ENCODE data around the gene FGFR2. TPM values are rescaled to one million over a fixed set of nuclear protein-coding genes. Genes with fewer than 3 reads are reported as not detected.

The FGFR2 gene
- total RNA-seq, 1 donor from 2014 or later: 8.0 TPM

DNA sequence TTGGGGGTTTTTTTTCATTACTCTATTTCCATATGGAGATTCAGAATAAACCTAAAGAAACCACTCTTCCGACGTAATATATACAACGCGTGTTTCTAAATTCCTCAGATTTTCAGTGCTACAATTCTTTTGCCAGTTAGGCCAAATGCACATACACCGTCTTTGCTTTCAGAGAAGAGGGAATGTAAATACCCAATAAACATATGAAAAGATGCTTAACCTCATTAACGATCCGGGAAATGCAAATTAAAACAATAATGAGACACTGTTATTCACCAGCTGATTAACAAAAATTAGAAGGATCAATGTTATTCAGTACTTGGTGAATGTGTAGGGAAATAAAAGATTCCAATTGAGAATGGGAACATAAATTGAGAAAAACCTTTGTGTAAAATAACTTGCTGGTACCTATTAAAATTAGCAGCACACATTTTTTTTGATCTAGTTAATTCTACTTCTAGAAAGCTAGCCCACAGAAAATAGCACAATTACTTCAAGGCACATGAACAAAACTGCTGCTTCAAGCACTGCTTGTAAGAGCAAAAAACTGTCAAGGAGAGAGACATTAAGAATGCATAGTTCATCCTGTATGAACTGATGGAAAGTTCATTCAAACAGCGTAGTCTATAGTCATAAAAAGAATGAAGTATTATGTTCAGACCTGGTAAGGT is 56.7 kb downstream of the FGFR2 start:
- DNase-seq (ENCODE audit: extremely low spot score, unreplicated experiment): no peak
- H3K27ac Mint-ChIP-seq (ENCODE audit: unreplicated experiment): no peak overlapping the region
- no peaks in the 10 kb centered on the region for H3K27me3 Mint-ChIP-seq (ENCODE audit: unreplicated experiment)
- no peaks in the 10 kb centered on the region for H3K9me3 Mint-ChIP-seq (ENCODE audit: unreplicated experiment)
- H3K4me3 Mint-ChIP-seq (ENCODE audit: unreplicated experiment): no peak overlapping the region
- H3K36me3 Mint-ChIP-seq (ENCODE audit: unreplicated experiment): peaks cover 9% of the 10 kb centered on the region
- TF ChIP-seq, protein P1, sequence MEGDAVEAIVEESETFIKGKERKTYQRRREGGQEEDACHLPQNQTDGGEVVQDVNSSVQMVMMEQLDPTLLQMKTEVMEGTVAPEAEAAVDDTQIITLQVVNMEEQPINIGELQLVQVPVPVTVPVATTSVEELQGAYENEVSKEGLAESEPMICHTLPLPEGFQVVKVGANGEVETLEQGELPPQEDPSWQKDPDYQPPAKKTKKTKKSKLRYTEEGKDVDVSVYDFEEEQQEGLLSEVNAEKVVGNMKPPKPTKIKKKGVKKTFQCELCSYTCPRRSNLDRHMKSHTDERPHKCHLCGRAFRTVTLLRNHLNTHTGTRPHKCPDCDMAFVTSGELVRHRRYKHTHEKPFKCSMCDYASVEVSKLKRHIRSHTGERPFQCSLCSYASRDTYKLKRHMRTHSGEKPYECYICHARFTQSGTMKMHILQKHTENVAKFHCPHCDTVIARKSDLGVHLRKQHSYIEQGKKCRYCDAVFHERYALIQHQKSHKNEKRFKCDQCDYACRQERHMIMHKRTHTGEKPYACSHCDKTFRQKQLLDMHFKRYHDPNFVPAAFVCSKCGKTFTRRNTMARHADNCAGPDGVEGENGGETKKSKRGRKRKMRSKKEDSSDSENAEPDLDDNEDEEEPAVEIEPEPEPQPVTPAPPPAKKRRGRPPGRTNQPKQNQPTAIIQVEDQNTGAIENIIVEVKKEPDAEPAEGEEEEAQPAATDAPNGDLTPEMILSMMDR (IDR thresholded peaks at IDR 0.05): no peak
- H3K4me1 Mint-ChIP-seq (ENCODE audit: unreplicated experiment): peaks cover 4% of the 10 kb centered on the region

DNA sequence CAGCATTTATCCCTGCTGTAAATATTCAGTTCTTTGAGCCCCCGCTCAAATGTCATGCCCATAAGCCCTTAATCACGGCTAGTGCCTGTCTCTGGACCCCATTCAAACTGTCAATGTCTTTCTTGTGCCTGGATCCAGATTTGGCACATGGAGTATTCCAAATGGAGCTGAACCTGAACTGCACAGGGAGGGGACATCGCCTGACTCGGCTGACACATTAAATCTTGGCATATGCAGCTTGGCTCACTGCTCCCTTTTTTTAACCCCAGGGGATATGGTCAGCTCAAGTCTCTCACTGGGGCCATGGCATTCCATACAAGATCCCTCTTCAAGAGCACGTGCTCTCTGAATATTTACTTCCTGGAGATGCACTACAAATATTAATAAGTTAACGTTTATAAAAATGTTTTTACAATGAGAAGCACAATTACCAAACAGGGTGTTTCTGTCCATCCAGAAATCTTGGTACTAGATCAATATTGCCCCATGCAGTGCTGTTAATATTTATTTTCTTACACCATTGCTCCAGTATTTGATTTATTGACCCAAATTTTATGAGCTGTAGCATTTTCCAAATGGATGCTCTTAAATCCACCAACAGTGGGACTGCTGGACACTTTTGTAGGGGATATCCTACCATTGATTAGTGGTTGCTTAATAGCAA is 57.4 kb downstream of the FGFR2 start:
- TF ChIP-seq, protein P1 (IDR thresholded peaks at IDR 0.05): no peak
- peaks cover 4% of the 10 kb centered on the region for H3K4me1 Mint-ChIP-seq (ENCODE audit: unreplicated experiment)
- no peak overlapping the region for H3K4me3 Mint-ChIP-seq (ENCODE audit: unreplicated experiment)
- H3K36me3 Mint-ChIP-seq (ENCODE audit: unreplicated experiment): peaks cover 9% of the 10 kb centered on the region
- H3K27me3 Mint-ChIP-seq (ENCODE audit: unreplicated experiment): no peaks in the 10 kb centered on the region
- no peak for DNase-seq (ENCODE audit: extremely low spot score, unreplicated experiment)
- no peak overlapping the region for H3K27ac Mint-ChIP-seq (ENCODE audit: unreplicated experiment)
- no peaks in the 10 kb centered on the region for H3K9me3 Mint-ChIP-seq (ENCODE audit: unreplicated experiment)

DNA sequence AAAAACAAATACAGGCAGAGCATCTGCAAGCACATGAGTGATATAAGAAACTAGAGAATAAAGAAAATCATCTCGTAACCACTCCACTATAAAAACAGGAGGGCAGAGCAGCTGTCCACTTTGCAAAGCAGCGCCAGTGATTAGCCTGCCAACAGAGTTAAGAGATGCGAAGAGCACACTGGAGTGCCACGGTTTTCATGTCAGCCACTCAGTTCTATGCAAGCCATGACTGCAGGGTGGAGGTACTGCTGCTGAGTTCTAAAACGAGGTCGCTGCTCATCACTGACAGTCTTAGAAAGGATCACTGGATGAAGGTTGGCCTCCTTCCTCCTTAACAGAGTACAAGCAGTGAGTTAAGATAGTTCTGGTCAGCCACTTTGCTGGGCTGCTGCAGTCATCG is 58.5 kb downstream of the FGFR2 start:
- no peaks in the 10 kb centered on the region for H3K27me3 Mint-ChIP-seq (ENCODE audit: unreplicated experiment)
- H3K27ac Mint-ChIP-seq (ENCODE audit: unreplicated experiment): no peak overlapping the region
- H3K4me1 Mint-ChIP-seq (ENCODE audit: unreplicated experiment): peaks cover 4% of the 10 kb centered on the region
- H3K36me3 Mint-ChIP-seq (ENCODE audit: unreplicated experiment): peaks cover 6% of the 10 kb centered on the region
- no peak for DNase-seq (ENCODE audit: extremely low spot score, unreplicated experiment)
- no peak overlapping the region for H3K4me3 Mint-ChIP-seq (ENCODE audit: unreplicated experiment)
- TF ChIP-seq, protein P1 (IDR thresholded peaks at IDR 0.05): no peak
- H3K9me3 Mint-ChIP-seq (ENCODE audit: unreplicated experiment): peaks cover 2% of the 10 kb centered on the region

DNA sequence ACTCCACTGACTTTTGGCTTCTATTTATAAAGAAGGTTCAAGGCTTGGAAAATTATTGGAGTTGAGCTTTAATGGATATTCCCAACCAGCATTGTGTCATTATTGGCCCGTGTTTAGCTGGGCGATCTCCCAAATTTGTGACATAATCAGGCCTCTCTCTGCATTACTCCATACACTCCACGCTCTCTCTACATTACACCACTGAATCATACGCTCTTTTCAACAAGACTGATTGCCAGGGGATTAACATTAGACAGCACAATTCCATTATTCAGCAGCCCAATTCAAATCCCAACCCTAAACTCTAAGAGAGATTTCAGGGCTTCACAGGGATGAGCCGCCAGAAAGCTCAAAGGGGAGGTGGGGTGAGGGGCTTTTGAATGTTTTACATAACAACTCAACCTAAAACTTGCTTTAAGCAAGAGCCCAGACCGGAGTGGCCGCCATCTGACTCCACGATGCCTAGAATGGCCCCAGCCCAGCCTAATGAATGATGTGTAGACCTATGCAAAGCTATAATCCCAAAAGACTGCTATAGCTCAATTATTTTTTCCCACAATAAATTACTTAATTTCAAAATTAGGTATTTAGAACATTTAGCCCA is 61.8 kb downstream of the FGFR2 start:
- TF ChIP-seq, protein P1 (IDR thresholded peaks at IDR 0.05): no peak
- DNase-seq (ENCODE audit: extremely low spot score, unreplicated experiment): no peak
- Mint-ChIP-seq H3K27me3 (ENCODE audit: unreplicated experiment) (no peaks in the 10 kb centered on the region), H3K9me3 (ENCODE audit: unreplicated experiment) (peaks cover 3% of the 10 kb centered on the region), H3K4me1 (ENCODE audit: unreplicated experiment) (no peaks in the 10 kb centered on the region), H3K27ac (ENCODE audit: unreplicated experiment) (no peak overlapping the region), H3K4me3 (ENCODE audit: unreplicated experiment) (no peak overlapping the region), H3K36me3 (ENCODE audit: unreplicated experiment) (peaks cover 3% of the 10 kb centered on the region)

DNA sequence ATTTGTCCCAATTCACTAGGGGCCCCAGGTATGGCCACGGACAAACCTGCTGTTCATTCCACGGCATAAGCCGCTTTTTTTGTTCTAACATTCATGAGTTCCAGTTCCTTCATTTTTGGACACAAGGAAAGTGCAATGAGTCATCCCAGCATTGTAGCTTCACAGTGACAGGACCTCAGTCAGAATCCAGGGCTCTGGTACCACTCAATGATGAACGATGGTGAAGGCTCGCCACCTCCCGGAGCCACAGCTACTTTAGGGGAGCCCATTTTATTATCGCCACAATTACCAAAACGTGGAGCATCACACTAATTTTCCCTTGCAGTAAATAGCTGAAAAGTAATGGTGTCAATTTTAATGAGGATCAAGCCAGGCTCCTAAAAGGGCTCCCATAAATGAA is 62.9 kb downstream of the FGFR2 start:
- peaks cover 4% of the 10 kb centered on the region for H3K4me1 Mint-ChIP-seq (ENCODE audit: unreplicated experiment)
- H3K36me3 Mint-ChIP-seq (ENCODE audit: unreplicated experiment): peaks cover 3% of the 10 kb centered on the region
- no peak overlapping the region for H3K27ac Mint-ChIP-seq (ENCODE audit: unreplicated experiment)
- H3K9me3 Mint-ChIP-seq (ENCODE audit: unreplicated experiment): peaks cover 3% of the 10 kb centered on the region
- TF ChIP-seq, protein P1 (IDR thresholded peaks at IDR 0.05): no peak
- no peak for DNase-seq (ENCODE audit: extremely low spot score, unreplicated experiment)
- no peak overlapping the region for H3K4me3 Mint-ChIP-seq (ENCODE audit: unreplicated experiment)
- peaks cover 2% of the 10 kb centered on the region for H3K27me3 Mint-ChIP-seq (ENCODE audit: unreplicated experiment)

Measured in osteocyte (in vitro differentiated cells).